GM23248 (cell line): ENCODE measurements around the gene STARD7. TPM values are rescaled to one million over a fixed set of nuclear protein-coding genes. Genes with fewer than 3 reads are reported as not detected.
"Not testable (repeated sequence)": the region's sequence is repeated elsewhere in the genome, so short reads cannot be mapped to it uniquely, and the experiment has no call there.

Experiments used
- DNase-seq: peaks from one replicate; pipeline ENCODE4 v3.0.0-alpha.2; 2015
- H2AFZ ChIP-seq: fragments of 200-600 bp; sonication (generic); 2 replicates; pipeline ENCODE4 v1.6.1; 2016; ENCODE audit warnings: antibody characterized with exemption
- H3F3A ChIP-seq: fragments of 200-600 bp; sonication (generic); 2 replicates; pipeline ENCODE4 v1.6.1; 2016; ENCODE audit warnings: mild to moderate bottlenecking, antibody characterized with exemption, mixed run types; ENCODE audit not compliant: insufficient read depth
- H3K27ac ChIP-seq: fragments of 200-600 bp; sonication (generic); 2 replicates; pipeline ENCODE4 v1.5.1; 2016; ENCODE audit warnings: mild to moderate bottlenecking
- H3K27me3 ChIP-seq: fragments of 200-600 bp; sonication (generic); replicated peaks from 2 replicates; pipeline ENCODE4 v1.6.1; 2016; ENCODE audit warnings: mild to moderate bottlenecking; ENCODE audit not compliant: insufficient read depth
- H3K36me3 ChIP-seq: fragments of 200-600 bp; sonication (generic); 2 replicates; pipeline ENCODE4 v1.6.1; 2016; ENCODE audit warnings: low read depth, mild to moderate bottlenecking
- H3K4me1 ChIP-seq: fragments of 200-600 bp; sonication (generic); 2 replicates; pipeline ENCODE4 v1.6.1; 2016; ENCODE audit warnings: mild to moderate bottlenecking; ENCODE audit not compliant: insufficient read depth
- H3K4me2 ChIP-seq: fragments of 200-600 bp; sonication (generic); one replicate; pipeline ENCODE4 v1.6.1; 2016; ENCODE audit warnings: mild to moderate bottlenecking; ENCODE audit not compliant: unreplicated experiment
- H3K4me3 ChIP-seq: fragments of 200-600 bp; sonication (generic); 2 replicates; pipeline ENCODE4 v1.5.1; 2016; ENCODE audit warnings: mild to moderate bottlenecking
- H3K79me2 ChIP-seq: fragments of 200-600 bp; sonication (generic); 2 replicates; pipeline ENCODE4 v1.6.1; 2016; ENCODE audit warnings: mild to moderate bottlenecking; ENCODE audit not compliant: insufficient read depth
- H3K9ac ChIP-seq: fragments of 200-600 bp; sonication (generic); 2 replicates; pipeline ENCODE4 v1.6.1; 2016; ENCODE audit warnings: mild to moderate bottlenecking
- H3K9me2 ChIP-seq: fragments of 200-600 bp; sonication (generic); 2 replicates; pipeline ENCODE4 v1.6.1; 2016; ENCODE audit warnings: mixed run types, mild to moderate bottlenecking, moderate library complexity; ENCODE audit not compliant: insufficient read depth
- H3K9me3 ChIP-seq: fragments of 200-600 bp; sonication (generic); one replicate; pipeline ENCODE4 v1.6.1; 2017; ENCODE audit warnings: low read depth
- H4K20me1 ChIP-seq: fragments of 200-600 bp; sonication (generic); 2 replicates; pipeline ENCODE4 v1.6.0; 2016; ENCODE audit not compliant: insufficient read depth
- EZH2 ChIP-seq: fragments of 200-600 bp; sonication (generic); IDR thresholded peaks from 2 replicates; pipeline ENCODE4 v1.6.1; 2018; ENCODE audit warnings: antibody characterized with exemption, mild to moderate bottlenecking; ENCODE audit not compliant: insufficient read depth, poor library complexity, severe bottlenecking
- EZH2phosphoT487 ChIP-seq: fragments of 200-600 bp; sonication (generic); IDR thresholded peaks from 2 replicates; pipeline ENCODE4 v1.6.1; 2018; ENCODE audit warnings: antibody characterized with exemption, moderate library complexity, mild to moderate bottlenecking, low read depth; ENCODE audit not compliant: insufficient read depth
- WGBS, 2 experiments: methylation state at CpG; one replicate each; pipeline ENCODE4 v1.1.6; 2015 to 2017; ENCODE audit warnings: low lambda C conversion rate in 2 of 2, low coverage in 1 of 2; ENCODE audit errors: missing lambda C conversion rate in 2 of 2; 5-methylcytosine and 5-hydroxymethylcytosine counted together
- in situ Hi-C: fragments of 300-500 bp; cut with MboI; formaldehyde crosslinking; loops from 2 replicates; pipeline ENCODE4 v1.15.0; 2020
- polyA plus RNA-seq: library from polyadenylated mRNA; unstranded; fragments of >200 nt; fragmentation: Nextera tagmentation; extraction: Ambion mirVana; gene quantifications from 2 replicates; pipeline ENCODE4 v1.2.1, GENCODE V29; 2016
- total RNA-seq: library from RNA; depleted of rRNA; stranded (reverse); fragments of >200 nt; shearing (Covaris generic); gene quantifications from 2 replicates; pipeline ENCODE4 v1.2.3, GENCODE V29; 2014

The STARD7 gene
- total and polyA plus RNA-seq, 2 experiments from 2014 or later = 93.3 to 120 TPM

DNA sequence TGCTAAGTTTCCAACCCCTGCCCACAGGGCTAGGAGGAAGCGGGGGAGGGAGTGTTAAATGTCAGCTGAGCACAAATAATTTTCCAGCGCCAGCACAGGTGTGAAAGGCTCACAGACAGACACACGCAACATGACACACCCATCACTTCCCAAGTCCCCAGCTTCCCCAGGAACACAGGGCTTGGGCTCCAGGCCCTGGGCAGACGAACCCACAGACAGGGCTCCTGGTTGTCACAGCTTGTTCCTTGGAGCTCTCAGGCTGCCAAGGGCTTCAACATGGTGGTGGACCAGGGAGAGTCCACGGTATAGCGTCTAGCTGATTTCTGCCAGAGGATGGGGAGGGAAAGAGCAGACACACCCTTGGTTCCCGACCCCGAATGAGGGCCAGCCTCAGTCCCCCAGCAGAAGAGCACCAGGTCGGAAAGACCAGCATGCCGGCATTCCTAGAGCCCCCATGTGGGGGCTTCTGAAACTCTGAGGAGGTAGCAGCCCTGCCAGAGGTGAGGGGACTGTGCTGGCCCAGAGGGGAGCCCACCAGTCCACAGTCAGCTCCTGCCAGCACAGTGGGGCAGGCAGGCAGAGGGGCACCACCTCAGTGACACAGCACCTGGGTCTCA lies 65.3 kb downstream of the STARD7 start:
- no peak overlapping the region for H2AFZ ChIP-seq
- no peak overlapping the region for H3K27ac ChIP-seq
- H3K79me2 ChIP-seq = no peaks in the 10 kb centered on the region
- in situ Hi-C loops = no loop called here
- no peak overlapping the region for H3K4me3 ChIP-seq
- 92 to 95% methylated on average over 10 of the region's 10 CpGs for WGBS, 2 experiments
- no peak overlapping the region for H3K9ac ChIP-seq
- TF ChIP-seq EZH2 (no peak), EZH2phosphoT487 (no peak)
- no peaks in the 10 kb centered on the region for H3F3A ChIP-seq
- H3K9me2 ChIP-seq = no peaks in the 10 kb centered on the region
- H4K20me1 ChIP-seq = no peaks in the 10 kb centered on the region
- H3K36me3 ChIP-seq = no peaks in the 10 kb centered on the region
- H3K4me2 ChIP-seq = no peak overlapping the region
- DNase-seq = no peak
- H3K9me3 ChIP-seq = no peaks in the 10 kb centered on the region
- no peaks in the 10 kb centered on the region for H3K27me3 ChIP-seq
- H3K4me1 ChIP-seq = peaks cover 9% of the 10 kb centered on the region; the same call in 1 of the 2 replicates

DNA sequence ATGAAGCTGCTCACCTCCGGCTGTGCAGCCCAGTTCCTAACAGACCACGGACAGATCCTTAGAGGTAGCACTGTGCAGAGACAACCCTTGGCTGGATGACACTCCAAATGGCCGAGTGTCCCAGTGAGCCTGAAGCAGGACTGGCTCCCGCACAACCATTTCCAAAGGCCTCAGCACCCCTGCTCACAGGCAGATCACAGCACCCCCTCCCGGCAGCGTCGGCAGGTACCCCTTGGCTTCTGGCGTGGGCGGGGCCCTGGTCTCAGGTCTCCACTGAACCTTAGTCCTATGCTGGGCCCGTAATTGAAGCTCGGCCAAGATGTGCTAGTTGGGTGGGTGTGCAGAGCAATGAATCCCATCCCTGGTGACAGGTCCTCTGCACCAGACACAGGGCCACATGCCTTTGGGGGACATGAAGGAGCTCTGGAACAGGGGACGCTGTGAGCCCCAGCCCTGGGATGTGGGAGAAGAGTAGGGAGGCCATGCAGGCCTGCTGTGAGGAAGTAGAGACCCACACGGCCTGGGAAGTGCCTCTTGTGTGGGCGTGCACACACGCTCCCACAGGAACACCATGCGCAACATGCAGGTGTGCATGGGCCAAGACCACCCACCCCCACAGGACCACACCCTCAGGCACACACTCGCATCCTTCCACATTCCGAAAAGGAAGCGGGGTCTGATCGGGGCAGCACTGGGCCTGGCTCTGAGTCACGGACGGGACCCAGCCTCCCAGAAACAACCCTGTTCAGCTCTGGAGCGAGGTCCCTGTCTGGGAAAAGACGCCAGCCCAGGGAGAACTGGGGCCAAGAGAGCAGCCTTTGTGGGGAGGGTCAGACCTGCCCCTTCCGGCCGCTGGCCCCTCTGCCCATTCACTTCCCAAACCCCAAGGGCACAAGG lies 66.2 kb downstream of the STARD7 start:
- Histone ChIP-seq H3K9me3 (no peaks in the 10 kb centered on the region), H3K4me3 (no peak overlapping the region), H3K9me2 (no peaks in the 10 kb centered on the region), H3K27ac (no peak overlapping the region), H3K4me1 (peaks cover 9% of the 10 kb centered on the region; the same call in 1 of the 2 replicates), H3K79me2 (no peaks in the 10 kb centered on the region), H3F3A (no peaks in the 10 kb centered on the region), H3K27me3 (no peaks in the 10 kb centered on the region), H3K36me3 (no peaks in the 10 kb centered on the region), H4K20me1 (no peaks in the 10 kb centered on the region), H3K4me2 (no peak overlapping the region), H2AFZ (no peak overlapping the region), H3K9ac (no peak overlapping the region)
- no peak for TF ChIP-seq EZH2
- TF ChIP-seq EZH2phosphoT487 = no peak
- in situ Hi-C loops = no loop called here
- no peak for DNase-seq
- WGBS, 2 experiments = 89 to 91% methylated on average over 23 to 26 of the region's 26 CpGs

DNA sequence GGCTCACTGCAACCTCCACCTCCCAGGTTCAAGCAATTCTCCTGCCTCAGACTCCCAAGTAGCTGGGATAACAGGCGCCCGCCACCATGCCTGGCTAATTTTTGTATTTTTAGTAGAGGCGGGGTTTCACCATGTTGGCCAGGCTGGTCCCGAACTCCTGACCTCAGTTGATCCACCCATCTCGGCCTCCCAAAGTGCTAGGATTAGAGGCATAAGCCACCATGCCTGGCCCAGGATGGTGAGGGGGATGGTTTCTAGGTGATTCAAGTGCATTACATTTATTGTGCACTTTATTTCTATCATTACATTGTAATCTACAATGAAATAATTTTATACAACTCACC lies 67.0 kb downstream of the STARD7 start:
- H3K9ac ChIP-seq, H3K27me3 ChIP-seq, H3K4me1 ChIP-seq, DNase-seq, H2AFZ ChIP-seq, H3K27ac ChIP-seq, H3K4me3 ChIP-seq, H3K9me2 ChIP-seq, H4K20me1 ChIP-seq, H3K79me2 ChIP-seq, in situ Hi-C loops, H3K9me3 ChIP-seq, H3K36me3 ChIP-seq, H3K4me2 ChIP-seq, H3F3A ChIP-seq: not testable (repeated sequence)
- 83 to 88% methylated on average over 5 of the region's 5 CpGs for WGBS, 2 experiments

DNA sequence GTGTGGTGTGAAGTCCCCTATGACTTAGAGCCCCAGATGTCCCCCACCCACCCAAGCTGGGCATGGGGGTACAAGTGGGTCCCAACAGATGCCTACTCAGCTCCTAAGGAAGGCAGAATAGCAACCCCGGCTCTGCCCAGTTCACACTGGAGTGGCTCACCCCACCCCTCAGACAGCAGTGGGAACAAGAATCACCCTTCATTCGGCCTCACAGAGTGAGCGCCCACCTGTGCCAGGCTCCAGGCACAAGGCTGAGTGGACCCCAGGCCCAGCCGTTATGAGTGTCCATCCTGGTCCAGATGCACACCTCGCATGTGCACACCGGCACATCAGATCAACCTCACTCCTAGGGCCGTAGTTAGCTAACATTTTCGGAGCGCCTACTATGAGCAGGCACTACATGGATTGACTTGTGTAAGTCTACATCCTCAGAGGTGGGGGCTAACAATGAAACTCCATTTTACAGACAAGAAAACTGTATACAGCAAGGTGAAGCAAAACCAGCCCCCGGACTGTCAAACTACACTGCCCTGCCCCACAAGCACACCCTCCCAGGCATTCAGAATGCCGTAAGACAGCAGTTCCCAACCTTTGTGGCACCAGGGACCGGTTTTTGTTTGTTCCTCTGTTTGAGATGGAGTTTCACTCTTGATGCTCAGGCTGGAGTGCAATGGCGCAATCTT lies 67.5 kb downstream of the STARD7 start:
- Histone ChIP-seq H3K4me2 (no peak overlapping the region), H4K20me1 (no peaks in the 10 kb centered on the region), H3K9ac (no peak overlapping the region), H3K27ac (no peak overlapping the region), H3K27me3 (no peaks in the 10 kb centered on the region), H2AFZ (no peak overlapping the region), H3K9me3 (no peaks in the 10 kb centered on the region), H3K79me2 (no peaks in the 10 kb centered on the region), H3F3A (no peaks in the 10 kb centered on the region), H3K9me2 (no peaks in the 10 kb centered on the region), H3K4me1 (no peaks in the 10 kb centered on the region), H3K4me3 (no peak overlapping the region), H3K36me3 (no peaks in the 10 kb centered on the region)
- no peak for TF ChIP-seq EZH2phosphoT487
- no peak for TF ChIP-seq EZH2
- in situ Hi-C loops = no loop called here
- DNase-seq = no peak
- 91 to 94% methylated on average over 12 to 13 of the region's 13 CpGs for WGBS, 2 experiments
